Loucy (cell line): Measurements from ENCODE around the gene FSTL4.

Source experiments
- H2AFZ ChIP-seq: fragments of 200-600 bp; sonication (generic); 2 replicates; pipeline ENCODE4 v1.6.0; 2016; ENCODE audit warnings: antibody characterized with exemption, mild to moderate bottlenecking, low read length, moderate library complexity
- H3F3A ChIP-seq: fragments of 200-600 bp; 2 replicates; pipeline ENCODE4 v1.6.0; 2016; ENCODE audit warnings: antibody characterized with exemption, low read depth, mild to moderate bottlenecking
- H3K27me3 ChIP-seq: fragments of 200-600 bp; sonication (generic); 2 replicates; pipeline ENCODE4 v1.6.1; 2014; ENCODE audit warnings: low read length, mild to moderate bottlenecking; ENCODE audit not compliant: insufficient read depth, poor library complexity, severe bottlenecking
- H3K36me3 ChIP-seq: fragments of 200-600 bp; sonication (generic); 2 replicates; pipeline ENCODE4 v1.6.1; 2016; ENCODE audit warnings: low read length; ENCODE audit not compliant: insufficient read depth
- H3K4me1 ChIP-seq: fragments of 200-600 bp; sonication (generic); 2 replicates; pipeline ENCODE4 v1.5.1; 2014; ENCODE audit warnings: low read length, mild to moderate bottlenecking; ENCODE audit not compliant: insufficient read depth, poor library complexity, severe bottlenecking
- H3K4me2 ChIP-seq: fragments of 200-600 bp; sonication (generic); 2 replicates; pipeline ENCODE4 v1.6.0; 2014; ENCODE audit warnings: antibody characterized with exemption, low read length, low read depth, mild to moderate bottlenecking; ENCODE audit not compliant: poor library complexity, severe bottlenecking
- H3K4me3 ChIP-seq: fragments of 200-600 bp; sonication (generic); 2 replicates; pipeline ENCODE4 v1.5.1; 2014; ENCODE audit warnings: low read length, mild to moderate bottlenecking, mixed read lengths; ENCODE audit not compliant: poor library complexity, severe bottlenecking
- H3K79me2 ChIP-seq: fragments of 200-600 bp; sonication (generic); 2 replicates; pipeline ENCODE4 v1.6.1; 2014; ENCODE audit warnings: low read length; ENCODE audit not compliant: insufficient read depth
- H3K9ac ChIP-seq: fragments of 200-600 bp; sonication (generic); 2 replicates; pipeline ENCODE4 v1.6.0; 2014; ENCODE audit warnings: mild to moderate bottlenecking, low read depth, low read length, moderate library complexity; ENCODE audit not compliant: poor library complexity, severe bottlenecking
- H3K9me2 ChIP-seq: fragments of 200-600 bp; sonication (generic); replicated peaks from 2 replicates; pipeline ENCODE4 v1.6.1; 2016; ENCODE audit warnings: low read depth, low read length, mixed read lengths
- H3K9me3 ChIP-seq: fragments of 200-600 bp; sonication (generic); 2 replicates; pipeline ENCODE4 v1.6.1; 2014; ENCODE audit warnings: mild to moderate bottlenecking, antibody characterized with exemption, low read length, low read depth; ENCODE audit not compliant: insufficient read depth
- H4K20me1 ChIP-seq: fragments of 200-600 bp; sonication (generic); 2 replicates; pipeline ENCODE4 v1.6.0; 2014; ENCODE audit warnings: antibody characterized with exemption, low read length, mild to moderate bottlenecking; ENCODE audit not compliant: insufficient read depth, poor library complexity, severe bottlenecking
- CTCF ChIP-seq: fragments of 200-600 bp; sonication (generic); conservative IDR thresholded peaks from 2 replicates; pipeline ENCODE4 v1.5.1; 2014; ENCODE audit warnings: mild to moderate bottlenecking, antibody characterized with exemption, low read length
- EZH2phosphoT487 ChIP-seq: fragments of 200-600 bp; IDR thresholded peaks from 2 replicates; pipeline ENCODE4 v1.6.1; 2018; ENCODE audit warnings: antibody characterized with exemption, mild to moderate bottlenecking, moderate library complexity, borderline replicate concordance

Gene FSTL4

GRCh38 chr5:133227082-133227481, 385.3 kb downstream of the FSTL4 start:
- H2AFZ ChIP-seq, result no peak overlapping the region
- no peaks in the 10 kb centered on the region for H4K20me1 ChIP-seq
- H3K9me2 ChIP-seq, result no peaks in the 10 kb centered on the region
- H3K4me1 ChIP-seq, result no peaks in the 10 kb centered on the region
- H3F3A ChIP-seq, result no peaks in the 10 kb centered on the region
- no peaks in the 10 kb centered on the region for H3K79me2 ChIP-seq
- H3K27me3 ChIP-seq, result no peaks in the 10 kb centered on the region
- no peak overlapping the region for H3K4me3 ChIP-seq
- no peak overlapping the region for H3K4me2 ChIP-seq
- no peaks in the 10 kb centered on the region for H3K9me3 ChIP-seq
- H3K36me3 ChIP-seq, result no peaks in the 10 kb centered on the region
- TF ChIP-seq EZH2phosphoT487 (no peak), CTCF (no peak)
- H3K9ac ChIP-seq, result no peak overlapping the region

GRCh38 chr5:133226186-133226585, 386.2 kb downstream of the FSTL4 start:
- no peak for TF ChIP-seq CTCF
- no peak for TF ChIP-seq EZH2phosphoT487
- H3K4me3 ChIP-seq, result no peak overlapping the region
- no peaks in the 10 kb centered on the region for H4K20me1 ChIP-seq
- no peaks in the 10 kb centered on the region for H3K79me2 ChIP-seq
- H3K4me2 ChIP-seq, result no peak overlapping the region
- no peaks in the 10 kb centered on the region for H3K27me3 ChIP-seq
- H3K36me3 ChIP-seq, result no peaks in the 10 kb centered on the region
- no peak overlapping the region for H2AFZ ChIP-seq
- H3K9me3 ChIP-seq, result no peaks in the 10 kb centered on the region
- no peaks in the 10 kb centered on the region for H3K9me2 ChIP-seq
- H3K4me1 ChIP-seq, result no peaks in the 10 kb centered on the region
- H3K9ac ChIP-seq, result no peak overlapping the region
- H3F3A ChIP-seq, result no peaks in the 10 kb centered on the region

- H3K9me2 ChIP-seq, result no peaks in the 10 kb centered on the region
- no peaks in the 10 kb centered on the region for H3F3A ChIP-seq
- no peaks in the 10 kb centered on the region for H3K27me3 ChIP-seq
- TF ChIP-seq CTCF (no peak), EZH2phosphoT487 (no peak)
- no peak overlapping the region for H3K4me2 ChIP-seq
- H3K9me3 ChIP-seq, result no peaks in the 10 kb centered on the region
- no peaks in the 10 kb centered on the region for H3K36me3 ChIP-seq
- no peaks in the 10 kb centered on the region for H3K4me1 ChIP-seq
- no peak overlapping the region for H2AFZ ChIP-seq
- no peak overlapping the region for H3K9ac ChIP-seq
- no peaks in the 10 kb centered on the region for H3K79me2 ChIP-seq
- no peaks in the 10 kb centered on the region for H4K20me1 ChIP-seq
- no peak overlapping the region for H3K4me3 ChIP-seq
Observed at GRCh38 chr5:133225671-133226152, 386.6 kb downstream of the FSTL4 start.
